H1 (cell line): ENCODE data around the gene SQOR. TPM values are rescaled to one million over a fixed set of nuclear protein-coding genes. Genes with fewer than 3 reads are reported as not detected.

Experiments
- CTCF ChIA-PET: fragments of 300-600 bp; sonication (Branson Sonifier 250); formaldehyde crosslinking; loops from one replicate; lab custom pipeline; 2021; ENCODE audit not compliant: partially characterized antibody; lab: Charles Lee
- POLR2A ChIA-PET: fragments of 300-600 bp; sonication (Branson Sonifier 250); formaldehyde crosslinking; loops from one replicate; lab custom pipeline; 2021; ENCODE audit warnings: inconsistent platforms; ENCODE audit not compliant: partially characterized antibody; lab: Charles Lee
- DNase-seq, 2 experiments: peaks; one replicate each; pipeline versions ENCODE4 v3.0.0 to v3.0.0-alpha.2; 2010 to 2022; ENCODE audit warnings: low spot score in 2 of 2, low read depth in 1 of 2, mixed read lengths in 1 of 2
- FAIRE-seq: peaks from 2 replicates; lab custom pipeline; 2011; peaks lifted over from hg19 to GRCh38; lab: Jason Lieb, UNC
- H2AFZ ChIP-seq: 2 replicates; pipeline ENCODE4 v1.8.1; 2012; ENCODE audit warnings: low read length, inconsistent platforms
- H2AK5ac ChIP-seq: 2 replicates; pipeline ENCODE4 v1.6.1; 2013; ENCODE audit warnings: low read depth, low read length
- H2BK120ac ChIP-seq: replicated peaks from 2 replicates; pipeline ENCODE3; 2013; ENCODE audit warnings: low read depth, low read length, inconsistent platforms
- H2BK12ac ChIP-seq: 2 replicates; pipeline ENCODE4 v1.6.1; 2013; ENCODE audit warnings: low read depth, low read length
- H2BK15ac ChIP-seq: 2 replicates; pipeline ENCODE4 v1.6.1; 2013; ENCODE audit warnings: low read length
- H2BK20ac ChIP-seq: 2 replicates; pipeline ENCODE4 v1.6.1; 2013; ENCODE audit warnings: low read length
- H2BK5ac ChIP-seq: 2 replicates; pipeline ENCODE4 v1.6.1; 2013; ENCODE audit warnings: low read depth, low read length
- H3K14ac ChIP-seq: 2 replicates; pipeline ENCODE4 v1.6.1; 2013; ENCODE audit warnings: inconsistent platforms; ENCODE audit not compliant: insufficient read length
- H3K18ac ChIP-seq: 2 replicates; pipeline ENCODE4 v1.6.1; 2013; ENCODE audit warnings: low read length; ENCODE audit errors: extremely low read depth
- H3K23ac ChIP-seq: 2 replicates; pipeline ENCODE4 v1.6.1; 2013; ENCODE audit warnings: inconsistent platforms; ENCODE audit not compliant: insufficient read length
- H3K23me2 ChIP-seq: 2 replicates; pipeline ENCODE4 v1.6.1; 2013; ENCODE audit warnings: low read depth, low read length
- H3K27ac ChIP-seq: 2 replicates; pipeline ENCODE4 v1.6.1; 2011; ENCODE audit warnings: low read depth, low read length, inconsistent platforms
- H3K27me3 ChIP-seq, 4 experiments: replicated peaks in 1 of 4; 1 replicate in 1 of 4; 2 replicates in 3 of 4; pipeline versions ENCODE4 v1.6.1 to v1.8.1; 2011 to 2013; ENCODE audit warnings: low read length in 3 of 4, mild to moderate bottlenecking in 3 of 4, inconsistent platforms in 2 of 4, mixed read lengths in 2 of 4, moderate library complexity in 1 of 4; ENCODE audit not compliant: control insufficient read depth in 3 of 4, insufficient read depth in 3 of 4; ENCODE audit errors: extremely low read depth in 1 of 4
- H3K36me3 ChIP-seq, 4 experiments: 2 replicates each; pipeline versions ENCODE4 v1.6.1 to v1.8.1; 2011 to 2013; ENCODE audit warnings: mild to moderate bottlenecking in 4 of 4, low read length in 3 of 4, moderate library complexity in 2 of 4, control low read depth in 1 of 4, inconsistent platforms in 1 of 4; ENCODE audit not compliant: insufficient read depth in 4 of 4, control insufficient read depth in 2 of 4
- H3K4ac ChIP-seq: replicated peaks from 2 replicates; pipeline ENCODE3; 2013; ENCODE audit warnings: low read length, low read depth, mixed read lengths, inconsistent platforms; ENCODE audit not compliant: insufficient read length
- H3K4me1 ChIP-seq, 4 experiments: replicated peaks in 1 of 4; 1 replicate in 1 of 4; 2 replicates in 3 of 4; pipeline versions ENCODE4 v1.6.1 to v1.8.1; 2011 to 2013; ENCODE audit warnings: low read length in 3 of 4, inconsistent platforms in 2 of 4, mixed read lengths in 1 of 4; ENCODE audit not compliant: insufficient read depth in 4 of 4, control insufficient read depth in 3 of 4
- H3K4me2 ChIP-seq, 2 experiments: 2 replicates each; pipeline versions ENCODE4 v1.6.1 to v1.8.1; 2011 to 2013; ENCODE audit warnings: low read depth in 2 of 2, low read length in 2 of 2, control low read depth in 1 of 2, inconsistent platforms in 1 of 2, mild to moderate bottlenecking in 1 of 2; ENCODE audit not compliant: insufficient read depth in 1 of 2
- H3K4me3 ChIP-seq, 4 experiments: fragments of 200-600, 300-600 bp in 1 of 4; sonication (generic), shearing (Covaris generic), sonication (Bioruptor Twin) in 1 of 4; 2 replicates each; pipeline versions ENCODE4 v1.5.1 to v1.8.1; 2011 to 2016; ENCODE audit warnings: low read length in 4 of 4, low read depth in 3 of 4, control low read depth in 2 of 4, inconsistent platforms in 2 of 4, mild to moderate bottlenecking in 2 of 4, mixed read lengths in 1 of 4, moderate library complexity in 1 of 4; ENCODE audit not compliant: insufficient read depth in 2 of 4; ENCODE audit errors: extremely low read depth in 1 of 4
- H3K56ac ChIP-seq: replicated peaks from 2 replicates; pipeline ENCODE3; 2013; ENCODE audit warnings: low read depth, mild to moderate bottlenecking, mixed read lengths, low read length, inconsistent platforms; ENCODE audit not compliant: insufficient read length
- H3K79me1 ChIP-seq: 2 replicates; pipeline ENCODE4 v1.6.1; 2013; ENCODE audit warnings: low read depth, low read length, control low read depth
- H3K79me2 ChIP-seq, 2 experiments: 2 replicates each; pipeline versions ENCODE4 v1.6.1 to v1.8.1; 2012 to 2013; ENCODE audit warnings: low read length in 2 of 2, mild to moderate bottlenecking in 2 of 2, inconsistent platforms in 1 of 2; ENCODE audit not compliant: insufficient read depth in 2 of 2, control insufficient read depth in 1 of 2
- H3K9ac ChIP-seq, 4 experiments: replicated peaks in 1 of 4; 1 replicate in 1 of 4; 2 replicates in 3 of 4; pipeline versions ENCODE4 v1.6.1 to v1.8.1; 2011 to 2013; ENCODE audit warnings: low read depth in 3 of 4, low read length in 3 of 4, control low read depth in 2 of 4, mild to moderate bottlenecking in 2 of 4, moderate library complexity in 2 of 4, inconsistent platforms in 1 of 4; ENCODE audit errors: extremely low read depth in 1 of 4
- H3K9me3 ChIP-seq, 2 experiments: 2 replicates each; pipeline versions ENCODE4 v1.6.1 to v1.8.1; 2012 to 2013; ENCODE audit warnings: mild to moderate bottlenecking in 2 of 2, moderate library complexity in 2 of 2, control low read depth in 1 of 2, inconsistent platforms in 1 of 2, low read depth in 1 of 2, low read length in 1 of 2, mixed read lengths in 1 of 2; ENCODE audit not compliant: insufficient read depth in 2 of 2
- H4K20me1 ChIP-seq, 2 experiments: replicated peaks in 1 of 2; 2 replicates each; pipeline versions ENCODE3 to v1.8.1; 2011 to 2013; ENCODE audit warnings: inconsistent platforms in 2 of 2, low read length in 2 of 2, mild to moderate bottlenecking in 1 of 2; ENCODE audit not compliant: insufficient read depth in 2 of 2, control insufficient read depth in 1 of 2
- H4K5ac ChIP-seq: 2 replicates; pipeline ENCODE4 v1.6.1; 2013; ENCODE audit warnings: low read length, low read depth, mixed read lengths, inconsistent platforms; ENCODE audit not compliant: insufficient read length
- H4K8ac ChIP-seq: 2 replicates; pipeline ENCODE4 v1.8.0; 2013; ENCODE audit warnings: mild to moderate bottlenecking, moderate library complexity, low read length, inconsistent platforms; ENCODE audit not compliant: insufficient read depth; ENCODE audit errors: extremely low read depth
- H4K91ac ChIP-seq: replicated peaks from 2 replicates; pipeline ENCODE3; 2013; ENCODE audit warnings: low read length, mixed read lengths, inconsistent platforms; ENCODE audit not compliant: insufficient read length
- WGBS, 2 experiments: shearing (Covaris generic) in 1 of 2; methylation state at CpG; one replicate each; pipeline versions ENCODE4 v1.1.6 to v1.1.7; 2013 to 2015; ENCODE audit warnings: low lambda C conversion rate in 2 of 2, mixed read lengths in 2 of 2, inconsistent platforms in 1 of 2, low coverage in 1 of 2, missing lambda C conversion rate in 1 of 2; ENCODE audit not compliant: insufficient replicate concordance in 2 of 2, insufficient coverage in 1 of 2, insufficient read length in 1 of 2; ENCODE audit errors: extremely low coverage in 1 of 2, missing lambda C conversion rate in 1 of 2; 5-methylcytosine and 5-hydroxymethylcytosine counted together
- polyA plus RNA-seq, 7 experiments: library from polyadenylated mRNA; depleted of rRNA in 3 of 7; stranded (reverse) in 5 of 7; unstranded in 2 of 7; fragments of >200 nt in 5 of 7; fragments of 200-250 nt in 2 of 7; gene quantifications; 1 replicate in 5 of 7; 2 replicates in 1 of 7; 4 replicates in 1 of 7; pipeline versions ENCODE4 v1.2.1 to v1.2.3, GENCODE V29; 2011 to 2013; ENCODE audit warnings: missing spikeins in 2 of 7, mixed read lengths in 2 of 7
- total RNA-seq: library from RNA; stranded (reverse); fragmentation: NEBNext Ultra II Directional; extraction: Animal tissue kit (Norgen Biotek cat#: 25700); gene quantifications from 2 replicates; pipeline ENCODE4 v1.2.1, GENCODE V29; 2021

The SQOR gene
- total and polyA plus RNA-seq, 2 of the 8 experiments (the other 6 are each of a cell fraction or from before 2014, with no cell fraction given): 0.20 to 0.22 TPM

DNA sequence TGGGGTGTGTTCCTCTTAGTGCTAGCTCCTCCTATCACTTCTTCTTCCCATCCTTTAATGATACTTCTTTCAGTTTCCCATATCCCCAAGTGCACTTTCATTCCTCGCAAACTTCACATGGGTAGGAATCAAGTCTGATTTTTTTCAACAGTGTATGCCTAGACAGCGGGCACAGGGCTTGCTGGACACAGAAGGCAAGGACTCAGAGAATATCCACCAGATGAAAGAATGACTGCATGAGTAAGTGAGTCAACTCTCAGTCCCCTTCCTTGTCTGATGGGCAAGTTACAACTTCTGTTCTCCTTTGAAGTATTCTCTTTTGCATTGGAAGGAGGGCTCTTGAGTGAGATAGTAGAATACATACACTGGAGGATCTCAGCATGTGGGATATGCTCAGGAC lies 3.1 kb upstream of the SQOR start:
- Histone ChIP-seq H2AK5ac (no peak overlapping the region), H4K5ac (no peak overlapping the region), H3K27ac (no peak overlapping the region), H2BK12ac (no peak overlapping the region), H3K9ac (no peak overlapping the region), H4K8ac (no peak overlapping the region), H2AFZ (no peak overlapping the region), H2BK20ac (no peak overlapping the region), H3K4me2 (no peak overlapping the region), H3K79me1 (no peaks in the 10 kb centered on the region), H3K14ac (no peak overlapping the region), H3K36me3 (no peaks in the 10 kb centered on the region), H3K79me2 (no peaks in the 10 kb centered on the region), H4K20me1 (no peaks in the 10 kb centered on the region), H3K23ac (no peak overlapping the region), H3K27me3 (peaks cover 0 to 25% (median 19%) of the 10 kb centered on the region in 4 experiments; a peak in 6 of 7 replicates), H2BK120ac (no peak overlapping the region), H2BK5ac (no peak overlapping the region), H3K4me3 (no peak overlapping the region), H3K9me3 (peaks cover 0 to 5% of the 10 kb centered on the region in 2 experiments; a peak in 1 of 4 replicates), H3K18ac (no peak overlapping the region), H4K91ac (no peak overlapping the region), H3K4me1 (peaks cover 0 to 7% (median 1%) of the 10 kb centered on the region in 4 experiments; a peak in 3 of 7 replicates), H2BK15ac (no peak overlapping the region), H3K56ac (no peak overlapping the region), H3K4ac (no peak overlapping the region), H3K23me2 (peaks cover 10% of the 10 kb centered on the region; the same call in 1 of the 2 replicates)
- ChIA-PET POLR2A (no interaction called here), CTCF (interaction anchor here (0.6 to 1.7 kb wide), 3 partner anchors 9 to 202 kb away, joined by 3 to 5 read pairs (median 4); no protein-coding TSS in a partner anchor)
- DNase-seq: no peak
- FAIRE-seq: no peak
- 84% methylated on average over 2 of the region's 2 CpGs; no CpG with 5 or more reads in 1 of the 2 experiments for WGBS, 2 experiments
